Testis (tissue), 3 donors: Measurements from ENCODE around the gene CD58. TPM values are rescaled to one million over a fixed set of nuclear protein-coding genes. Genes with fewer than 3 reads are reported as not detected.

Experiments
- DNase-seq: peaks from one replicate; pipeline ENCODE4 v3.0.0-alpha.2; 2019
- H3K27ac ChIP-seq, 2 donors: fragments of 200-600 bp; sonication (generic); one replicate each; pipeline ENCODE4 v1.5.1; 2019
- H3K27me3 ChIP-seq: fragments of 200-600 bp; sonication (generic); one replicate; pipeline ENCODE4 v1.5.1; 2019
- H3K36me3 ChIP-seq: fragments of 200-600 bp; sonication (generic); one replicate; pipeline ENCODE4 v1.5.1; 2017; ENCODE audit warnings: low read depth; ENCODE audit errors: missing control alignments
- H3K4me1 ChIP-seq: fragments of 200-600 bp; sonication (generic); one replicate; pipeline ENCODE4 v1.5.1; 2019
- H3K4me3 ChIP-seq, 2 donors: fragments of 200-600 bp; sonication (generic); one replicate each; pipeline ENCODE4 v1.5.1; 2017 to 2019
- H3K9me3 ChIP-seq: fragments of 200-600 bp; sonication (generic); one replicate; pipeline ENCODE4 v1.5.1; 2017
- CTCF ChIP-seq, 3 experiments: fragments of 450-650 bp in 2 of 3; fragments of 200-600 bp in 1 of 3; sonication (generic) in 1 of 3; IDR thresholded peaks; one replicate each; pipeline ENCODE4 v1.5.1; 2016 to 2019; ENCODE audit warnings: antibody characterized with exemption in 3 of 3, mild to moderate bottlenecking in 2 of 3, moderate library complexity in 1 of 3
- POLR2A ChIP-seq: fragments of 450-650 bp; IDR thresholded peaks from one replicate; pipeline ENCODE4 v1.6.1; 2017; ENCODE audit warnings: antibody characterized with exemption, mild to moderate bottlenecking, moderate library complexity
- WGBS, 2 donors: methylation state at CpG; one replicate each; pipeline ENCODE4 v1.1.5; 2018; 5-methylcytosine and 5-hydroxymethylcytosine counted together
- intact Hi-C: fragments of 100-400 bp; cut with DNase I; formaldehyde crosslinking; loops from one replicate; pipeline ENCODE4 v1.15.1; 2023; ENCODE audit warnings: low total_unique reads
- polyA plus RNA-seq: library from polyadenylated mRNA; stranded (reverse); fragments of 350-450 nt; fragmentation: Illumina TruSeq; extraction: RNeasy Lipid Tissue Mini Kit (QIAGEN cat#74804); gene quantifications from one replicate; pipeline ENCODE4 v1.2.3, GENCODE V29; 2014; ENCODE audit warnings: low read depth, low replicate concordance; ENCODE audit not compliant: insufficient read depth
- total RNA-seq, 2 donors: library from RNA; depleted of rRNA; stranded (reverse); fragments of >200 nt; gene quantifications; one replicate each; pipeline ENCODE4 v1.2.3, GENCODE V29; 2016

Gene CD58
- total and polyA plus RNA-seq, 3 donors from 2014 or later = 11.4 to 15.0 (median 14.9) TPM

GRCh38 chr1:116487031-116487430, 83.8 kb downstream of the CD58 start:
- H3K36me3 ChIP-seq = no peaks in the 10 kb centered on the region
- no peak overlapping the region for H3K4me3 ChIP-seq
- TF ChIP-seq CTCF (IDR thresholded peaks at IDR 0.05) (no peak), POLR2A (no peak)
- no peaks in the 10 kb centered on the region for H3K9me3 ChIP-seq
- no peak for DNase-seq
- H3K4me1 ChIP-seq = peaks cover 38% of the 10 kb centered on the region
- no peaks in the 10 kb centered on the region for H3K27me3 ChIP-seq
- no peak overlapping the region for H3K27ac ChIP-seq
- intact Hi-C loops = loop anchor here (5.0 kb wide), 1 partner anchor 345 kb away; no protein-coding TSS in a partner anchor

GRCh38 chr1:116486424-116486823, 84.4 kb downstream of the CD58 start:
- 82 to 94% methylated on average over 3 of the region's 3 CpGs for WGBS, 2 donors
- no peaks in the 10 kb centered on the region for H3K27me3 ChIP-seq
- no peaks in the 10 kb centered on the region for H3K36me3 ChIP-seq
- H3K4me3 ChIP-seq = no peak overlapping the region
- no peak for DNase-seq
- no peak for TF ChIP-seq CTCF (IDR thresholded peaks at IDR 0.05)
- no peak for TF ChIP-seq POLR2A
- no peaks in the 10 kb centered on the region for H3K9me3 ChIP-seq
- H3K27ac ChIP-seq = no peak overlapping the region
- H3K4me1 ChIP-seq = peaks cover 43% of the 10 kb centered on the region
- intact Hi-C loops = loop anchor here (5.0 kb wide), 1 partner anchor 344 kb away; no protein-coding TSS in a partner anchor

- H3K9me3 ChIP-seq = no peaks in the 10 kb centered on the region
- no peaks in the 10 kb centered on the region for H3K27me3 ChIP-seq
- 93 to 97% methylated on average over 2 of the region's 2 CpGs for WGBS, 2 donors
- no peak overlapping the region for H3K27ac ChIP-seq
- DNase-seq = no peak
- H3K4me3 ChIP-seq = no peak overlapping the region
- TF ChIP-seq POLR2A (no peak), CTCF (IDR thresholded peaks at IDR 0.05) (no peak)
- no peaks in the 10 kb centered on the region for H3K36me3 ChIP-seq
- intact Hi-C loops = loop anchor here (5.0 kb wide), 1 partner anchor 344 kb away; no protein-coding TSS in a partner anchor
- peaks cover 43% of the 10 kb centered on the region for H3K4me1 ChIP-seq
Observed at GRCh38 chr1:116485976-116486375, 84.8 kb downstream of the CD58 start.

GRCh38 chr1:116485071-116485735, 85.6 kb downstream of the CD58 start:
- intact Hi-C loops = loop anchor here (5.0 kb wide), 1 partner anchor 343 kb away; no protein-coding TSS in a partner anchor
- Histone ChIP-seq H3K27me3 (no peaks in the 10 kb centered on the region), H3K4me3 (no peak overlapping the region), H3K9me3 (no peaks in the 10 kb centered on the region), H3K4me1 (peaks cover 43% of the 10 kb centered on the region), H3K36me3 (no peaks in the 10 kb centered on the region), H3K27ac (peak overlapping the region in 1 of 2 donors; percentile 50)
- TF ChIP-seq CTCF (IDR thresholded peaks at IDR 0.05) (peak; percentile 83 to 91 (median 90)), POLR2A (no peak)
- 53 to 73% methylated on average over 3 to 5 of the region's 6 CpGs for WGBS, 2 donors
- peak; percentile 94 for DNase-seq
